Measurements from ENCODE around the gene RIPK4. TPM values are rescaled to one million over a fixed set of nuclear protein-coding genes. Genes with fewer than 3 reads are reported as not detected.

Gene RIPK4
- total and polyA plus RNA-seq, 2 of the 13 experiments (the other 11 are each of a cell fraction or from before 2014, with no cell fraction given): 3.1 to 4.9 TPM

DNA sequence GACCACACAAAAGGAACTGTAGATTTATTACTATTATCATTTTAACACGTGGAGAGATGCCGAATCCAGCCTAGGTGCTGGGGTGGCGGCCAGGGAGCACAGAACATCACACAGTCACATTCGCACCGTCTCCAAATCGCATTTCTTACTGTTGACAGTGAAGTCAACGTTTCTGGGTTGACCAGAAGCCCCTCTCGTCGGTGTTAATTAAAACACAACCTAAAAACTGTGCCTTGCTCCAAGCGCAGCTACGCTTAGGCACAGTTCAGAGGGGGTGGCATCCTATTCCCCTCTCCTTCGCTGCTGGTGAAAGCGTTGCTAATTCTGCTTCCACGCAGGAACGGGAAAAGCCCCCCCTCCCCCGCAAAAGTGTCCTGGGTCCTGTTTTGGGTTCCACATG, 4.1 kb downstream of the RIPK4 start:
- Histone ChIP-seq H3K27me3 (ENCODE audit: control insufficient read depth in 1 of 2, insufficient read depth in 2 of 2, low read length in 2 of 2) (no peaks in the 10 kb centered on the region; a peak in 1 of 5 replicates), H2AFZ (ENCODE audit: low read length) (no peak overlapping the region), H4K20me1 (ENCODE audit: insufficient read depth, low read length) (peaks cover 79% of the 10 kb centered on the region), H3K4me1 (ENCODE audit: insufficient read depth, low read length) (peaks cover 82% of the 10 kb centered on the region), H3K4me2 (ENCODE audit: low read depth, low read length) (peak overlapping the region; percentile 85), H3K4me3 (replicated peaks in 1 of 3; ENCODE audit: insufficient read depth in 1 of 3, low read depth in 2 of 3, low read length in 3 of 3) (0 out of 6 replicates have a peak overlapping the region, but pooled peaks of 1 of the 3 experiments have one; percentile 62), H3K9me3 (ENCODE audit: low read length) (no peaks in the 10 kb centered on the region), H3K27ac (ENCODE audit: extremely low read length, insufficient read depth, low read length) (no peak overlapping the region), H3K36me3 (replicated peaks in 1 of 2; ENCODE audit: control insufficient read depth in 1 of 2, insufficient read depth in 2 of 2, low read length in 2 of 2) (no peaks in the 10 kb centered on the region; a peak in 1 of 5 replicates), H3K9ac (ENCODE audit: insufficient read depth, low read depth, low read length) (no peak overlapping the region), H3K79me2 (ENCODE audit: insufficient read depth, low read length) (peaks cover 84% of the 10 kb centered on the region)
- in situ Hi-C loops (cut with HindIII; ENCODE audit: extremely low pct_ligation_motif_present, low pct_unique_long_range_greater_than_20kb) (no loop called here), intact Hi-C loops (cut with micrococcal nuclease; ENCODE audit: unreplicated experiment) (no loop called here)
- TF ChIP-seq NFYB (CRISPR knock-in tag; IDR thresholded peaks at IDR 0.05): no peak
- TF ChIP-seq, protein P1, sequence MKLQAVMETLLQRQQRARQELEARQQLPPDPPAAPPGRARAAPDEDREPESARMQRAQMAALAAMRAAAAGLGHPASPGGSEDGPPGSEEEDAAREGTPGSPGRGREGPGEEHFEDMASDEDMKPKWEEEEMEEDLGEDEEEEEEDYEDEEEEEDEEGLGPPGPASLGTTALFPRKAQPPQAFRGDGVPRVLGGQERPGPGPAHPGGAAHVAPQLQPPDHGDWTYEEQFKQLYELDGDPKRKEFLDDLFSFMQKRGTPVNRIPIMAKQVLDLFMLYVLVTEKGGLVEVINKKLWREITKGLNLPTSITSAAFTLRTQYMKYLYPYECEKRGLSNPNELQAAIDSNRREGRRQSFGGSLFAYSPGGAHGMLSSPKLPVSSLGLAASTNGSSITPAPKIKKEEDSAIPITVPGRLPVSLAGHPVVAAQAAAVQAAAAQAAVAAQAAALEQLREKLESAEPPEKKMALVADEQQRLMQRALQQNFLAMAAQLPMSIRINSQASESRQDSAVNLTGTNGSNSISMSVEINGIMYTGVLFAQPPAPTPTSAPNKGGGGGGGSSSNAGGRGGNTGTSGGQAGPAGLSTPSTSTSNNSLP (IDR thresholded peaks at IDR 0.05; ENCODE audit: low read depth, low read length): no peak
- TF ChIP-seq, protein P2, sequence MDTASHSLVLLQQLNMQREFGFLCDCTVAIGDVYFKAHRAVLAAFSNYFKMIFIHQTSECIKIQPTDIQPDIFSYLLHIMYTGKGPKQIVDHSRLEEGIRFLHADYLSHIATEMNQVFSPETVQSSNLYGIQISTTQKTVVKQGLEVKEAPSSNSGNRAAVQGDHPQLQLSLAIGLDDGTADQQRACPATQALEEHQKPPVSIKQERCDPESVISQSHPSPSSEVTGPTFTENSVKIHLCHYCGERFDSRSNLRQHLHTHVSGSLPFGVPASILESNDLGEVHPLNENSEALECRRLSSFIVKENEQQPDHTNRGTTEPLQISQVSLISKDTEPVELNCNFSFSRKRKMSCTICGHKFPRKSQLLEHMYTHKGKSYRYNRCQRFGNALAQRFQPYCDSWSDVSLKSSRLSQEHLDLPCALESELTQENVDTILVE (CRISPR knock-in tag; IDR thresholded peaks at IDR 0.05): no peak
- TF ChIP-seq U2AF1 (optimal IDR thresholded peaks at IDR 0.05; ENCODE audit: low read depth, low read length): no peak
- no peak for TF ChIP-seq ONECUT2 (CRISPR knock-in tag; IDR thresholded peaks at IDR 0.05)
- TF ChIP-seq, protein P3, sequence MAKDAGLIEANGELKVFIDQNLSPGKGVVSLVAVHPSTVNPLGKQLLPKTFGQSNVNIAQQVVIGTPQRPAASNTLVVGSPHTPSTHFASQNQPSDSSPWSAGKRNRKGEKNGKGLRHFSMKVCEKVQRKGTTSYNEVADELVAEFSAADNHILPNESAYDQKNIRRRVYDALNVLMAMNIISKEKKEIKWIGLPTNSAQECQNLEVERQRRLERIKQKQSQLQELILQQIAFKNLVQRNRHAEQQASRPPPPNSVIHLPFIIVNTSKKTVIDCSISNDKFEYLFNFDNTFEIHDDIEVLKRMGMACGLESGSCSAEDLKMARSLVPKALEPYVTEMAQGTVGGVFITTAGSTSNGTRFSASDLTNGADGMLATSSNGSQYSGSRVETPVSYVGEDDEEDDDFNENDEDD (CRISPR knock-in tag; IDR thresholded peaks at IDR 0.05; ENCODE audit: borderline replicate concordance): no peak
- DNase-seq (ENCODE audit: low spot score): no peak
- FAIRE-seq: no peak
- no TSS peak for BruUV-seq (replicated peaks)
- ATAC-seq: no peak
- CTCF ChIA-PET (ENCODE audit: low intra/inter-chr PET ratio, low total read pairs): no interaction called here
- 94% methylated on average over 16 of the region's 16 CpGs for WGBS (ENCODE audit: low lambda C conversion rate)
- POLR2A ChIA-PET: interaction anchor here (1.6 to 8.1 kb wide), 4 partner anchors 12 to 49 kb away, joined by 4 to 106 read pairs (median 24); no protein-coding TSS in a partner anchor
